Measurements from ENCODE around the gene FKBP10. TPM values are rescaled to one million over a fixed set of nuclear protein-coding genes. Genes with fewer than 3 reads are reported as not detected.

The FKBP10 gene
- total and polyA plus RNA-seq, 5 experiments from 2014 or later: not detected

GRCh38 chr17:41785859-41786226 lies 27.0 kb upstream of the FKBP10 start:
- Mint-ChIP-seq H3K27me3 (peaks cover 5 to 34% (median 14%) of the 10 kb centered on the region in 5 donors), H3K4me1 (peaks cover 10 to 55% (median 45%) of the 10 kb centered on the region in 4 donors), H3K36me3 (no peaks in the 10 kb centered on the region), H3K4me3 (peak overlapping the region; percentile 53 to 80 (median 74)), H3K27ac (peak overlapping the region in 3 of 10 donors; percentile 29 to 43 (median 35)), H3K9me3 (no peaks in the 10 kb centered on the region)
- ATAC-seq: peak in 1 of 2 donors; percentile 9
- POLR2A ChIA-PET: interaction anchor here (1.2 to 1.8 kb wide), 3 partner anchors 13 to 97 kb away, joined by 3 to 15 read pairs (median 4); partner anchors contain the start of gene EIF1
- DNase-seq: peak in 2 of 10 donors; percentile 4 to 15

GRCh38 chr17:41786227-41787020 lies 26.4 kb upstream of the FKBP10 start, which contains the start of gene JUP:
JUP (minus strand) TSS chr17:41786711; CDS start chr17:41771854, 14,857 bp downstream.
- H3K4me3 Mint-ChIP-seq: peak within 1 kb of the TSS; percentile 67 to 89 (median 82)
- no peaks in the 10 kb centered on the region for H3K9me3 Mint-ChIP-seq
- H3K4me1 Mint-ChIP-seq: peaks cover 10 to 54% (median 46%) of the 10 kb centered on the region in 4 donors
- ATAC-seq (peak; percentile 90 to 93), DNase-seq (peak; percentile 73 to 93 (median 88))
- H3K27me3 Mint-ChIP-seq: peaks cover 5 to 34% (median 14%) of the 10 kb centered on the region in 5 donors
- no peaks in the 10 kb centered on the region for H3K36me3 Mint-ChIP-seq
- POLR2A ChIA-PET: interaction anchor here (0.5 to 1.8 kb wide), 8 partner anchors 9 to 1569 kb away, joined by 3 to 15 read pairs (median 4); partner anchors contain the start of gene EIF1
- peak within 1 kb of the TSS in 5 of 10 donors; percentile 8 to 75 (median 43) for H3K27ac Mint-ChIP-seq

DNA sequence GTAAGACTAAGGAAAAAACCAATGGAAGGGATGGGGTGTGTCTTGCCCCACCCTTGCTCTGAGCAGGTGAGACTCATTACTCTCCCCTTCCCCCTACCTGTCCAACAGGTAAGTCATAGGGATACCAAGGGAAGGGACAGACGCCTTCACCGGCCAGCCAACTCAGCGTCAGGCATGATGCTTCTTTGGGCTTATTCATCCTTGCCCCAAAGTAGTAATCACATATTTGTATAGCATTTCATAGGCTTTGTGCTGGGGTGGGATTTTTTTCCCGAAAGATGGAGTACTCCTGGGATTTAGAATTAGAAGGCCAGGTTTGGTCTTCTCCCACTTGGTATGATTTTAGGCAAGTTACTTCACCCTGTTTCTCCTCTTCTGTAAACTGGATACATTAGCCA lies 25.8 kb upstream of the FKBP10 start:
- peak overlapping the region in 4 of 10 donors; percentile 8 to 75 (median 45) for H3K27ac Mint-ChIP-seq
- no peaks in the 10 kb centered on the region for H3K36me3 Mint-ChIP-seq
- ATAC-seq (no peak), DNase-seq (no peak)
- peak overlapping the region; percentile 67 to 89 (median 82) for H3K4me3 Mint-ChIP-seq
- no peaks in the 10 kb centered on the region for H3K9me3 Mint-ChIP-seq
- H3K27me3 Mint-ChIP-seq: peaks cover 5 to 32% (median 11%) of the 10 kb centered on the region in 5 donors
- POLR2A ChIA-PET: interaction anchor here (0.7 to 1.8 kb wide), 5 partner anchors 9 to 1569 kb away, joined by 3 to 15 read pairs (median 3); partner anchors contain the start of gene EIF1
- peaks cover 10 to 50% (median 45%) of the 10 kb centered on the region in 4 donors for H3K4me1 Mint-ChIP-seq

- DNase-seq (no peak), ATAC-seq (no peak)
- Mint-ChIP-seq H3K4me1 (peaks cover 6 to 21% (median 14%) of the 10 kb centered on the region in 4 donors), H3K4me3 (no peak overlapping the region), H3K9me3 (no peaks in the 10 kb centered on the region), H3K27me3 (no peaks in the 10 kb centered on the region), H3K27ac (no peak overlapping the region), H3K36me3 (no peaks in the 10 kb centered on the region)
- POLR2A ChIA-PET: no interaction called here
These were observed 19.7 kb upstream of the FKBP10 start for GRCh38 chr17:41792845-41793783.

- POLR2A ChIA-PET: no interaction called here
- no peak for DNase-seq
- Mint-ChIP-seq H3K27ac (no peak overlapping the region), H3K4me1 (peaks cover 3 to 12% (median 7%) of the 10 kb centered on the region in 4 donors), H3K36me3 (no peaks in the 10 kb centered on the region), H3K9me3 (no peaks in the 10 kb centered on the region), H3K27me3 (no peaks in the 10 kb centered on the region), H3K4me3 (no peak overlapping the region)
- no peak for ATAC-seq
These were observed 18.8 kb upstream of the FKBP10 start for GRCh38 chr17:41793784-41794539.

- Mint-ChIP-seq H3K4me3 (no peak overlapping the region), H3K27me3 (no peaks in the 10 kb centered on the region), H3K9me3 (no peaks in the 10 kb centered on the region), H3K4me1 (peaks cover 3 to 8% (median 5%) of the 10 kb centered on the region in 4 donors), H3K27ac (no peak overlapping the region), H3K36me3 (no peaks in the 10 kb centered on the region)
- no peak for ATAC-seq
- POLR2A ChIA-PET: no interaction called here
- no peak for DNase-seq
These were observed 18.2 kb upstream of the FKBP10 start for GRCh38 chr17:41794540-41794975.

GRCh38 chr17:41796121-41796895 lies 16.5 kb upstream of the FKBP10 start:
- no peaks in the 10 kb centered on the region for H3K9me3 Mint-ChIP-seq
- H3K27me3 Mint-ChIP-seq: no peaks in the 10 kb centered on the region
- no peaks in the 10 kb centered on the region for H3K36me3 Mint-ChIP-seq
- peaks cover 0 to 5% (median 1%) of the 10 kb centered on the region in 4 donors for H3K4me1 Mint-ChIP-seq
- POLR2A ChIA-PET: interaction anchor here (0.7 kb wide), 1 partner anchor 10 kb away, joined by 9 read pairs; the partner anchor contains the start of gene JUP
- no peak overlapping the region for H3K4me3 Mint-ChIP-seq
- DNase-seq: no peak
- H3K27ac Mint-ChIP-seq: no peak overlapping the region
- no peak for ATAC-seq

DNA sequence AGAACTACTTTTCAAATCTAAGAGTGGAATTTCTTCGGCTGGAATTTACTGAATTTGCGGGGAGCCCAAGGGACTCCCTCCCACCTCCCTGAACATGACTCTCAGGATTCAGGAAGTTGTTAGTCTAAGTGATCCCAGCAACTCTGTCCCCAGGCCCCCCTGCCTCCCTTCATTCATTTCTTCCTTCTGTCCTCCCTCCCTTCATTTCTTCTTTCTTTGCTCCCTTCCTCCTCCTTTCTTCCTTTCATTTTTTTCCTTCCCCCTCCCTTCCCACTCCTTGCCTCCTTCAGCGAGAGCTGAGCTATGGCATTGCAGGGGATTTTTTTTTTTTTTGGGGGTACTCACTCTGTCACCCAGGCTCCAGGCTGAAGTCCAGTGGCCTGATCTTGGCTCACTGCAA lies 15.4 kb upstream of the FKBP10 start:
- H3K27ac Mint-ChIP-seq: no peak overlapping the region
- H3K36me3 Mint-ChIP-seq: no peaks in the 10 kb centered on the region
- H3K27me3 Mint-ChIP-seq: no peaks in the 10 kb centered on the region
- no peak for ATAC-seq
- no peak overlapping the region for H3K4me3 Mint-ChIP-seq
- POLR2A ChIA-PET: interaction anchor here (0.7 kb wide), 1 partner anchor 27 kb away, joined by 4 read pairs; no protein-coding TSS in a partner anchor
- no peak for DNase-seq
- H3K9me3 Mint-ChIP-seq: no peaks in the 10 kb centered on the region
- H3K4me1 Mint-ChIP-seq: peaks cover 3 to 9% (median 6%) of the 10 kb centered on the region in 4 donors

DNA sequence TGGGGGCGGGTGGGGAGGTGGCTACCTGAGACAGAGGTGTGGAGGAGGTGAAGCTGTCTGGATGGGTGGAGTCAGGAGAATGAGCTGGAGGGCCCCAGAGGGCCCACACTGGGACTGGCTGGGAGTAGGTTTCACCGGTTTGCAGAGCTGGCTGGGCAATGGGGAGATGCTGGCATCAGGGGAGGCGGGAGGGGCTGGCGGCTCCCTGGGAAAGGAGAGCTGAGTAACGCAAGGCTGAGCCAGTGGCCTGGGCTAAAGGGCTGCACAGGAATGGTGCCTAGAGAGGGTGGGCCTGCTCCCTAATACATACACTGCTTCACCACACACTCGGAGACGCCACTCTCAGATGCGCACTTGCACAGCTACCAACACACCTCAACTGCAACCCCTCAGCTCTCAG lies 13.4 kb upstream of the FKBP10 start:
- no peak overlapping the region for H3K4me3 Mint-ChIP-seq

GRCh38 chr17:41800601-41801373 lies 12.0 kb upstream of the FKBP10 start:
- POLR2A ChIA-PET: interaction anchor here (1.4 to 2.3 kb wide), 2 partner anchors 10 to 64 kb away, joined by 4 to 9 read pairs; partner anchors contain the start of gene P3H4
- Mint-ChIP-seq H3K36me3 (no peaks in the 10 kb centered on the region), H3K27ac (no peak overlapping the region), H3K4me1 (peaks cover 3 to 9% (median 8%) of the 10 kb centered on the region in 4 donors), H3K27me3 (no peaks in the 10 kb centered on the region), H3K9me3 (no peaks in the 10 kb centered on the region), H3K4me3 (peak overlapping the region in 1 of 10 donors; percentile 36)
- DNase-seq (peak in 1 of 10 donors; percentile 29), ATAC-seq (peak; percentile 33 to 35)

More for the DNA sequence above, 13.4 kb upstream of the FKBP10 start:
- Mint-ChIP-seq H3K27ac (no peak overlapping the region), H3K36me3 (no peaks in the 10 kb centered on the region), H3K9me3 (no peaks in the 10 kb centered on the region), H3K27me3 (no peaks in the 10 kb centered on the region), H3K4me1 (peaks cover 3 to 9% (median 8%) of the 10 kb centered on the region in 4 donors)
- DNase-seq: no peak
- POLR2A ChIA-PET: interaction anchor here (1.2 kb wide), 2 partner anchors 13 to 71 kb away, joined by 3 read pairs; partner anchors contain the start of gene JUP
- ATAC-seq: no peak

All from naive thymus-derived CD8-positive, alpha-beta T cell (primary cell).